Upper lobe of left lung (tissue), 4 donors: Measurements from ENCODE around the gene MAPK8IP1.

Experiments
- POLR2A ChIP-seq, 4 donors: fragments of 450-650 bp; IDR thresholded peaks; one replicate each; pipeline ENCODE4 v1.5.1; 2016 to 2017; ENCODE audit warnings: antibody characterized with exemption in 4 of 4, mild to moderate bottlenecking in 2 of 4
- TF ChIP-seq, protein P1 (sequence below), 6 experiments: fragments of 450-650 bp in 4 of 6; fragments of 200-600 bp in 2 of 6; sonication (generic) in 2 of 6; IDR thresholded peaks; one replicate each; pipeline ENCODE4 v1.5.1; 2016 to 2019; ENCODE audit warnings: antibody characterized with exemption in 6 of 6

DNA sequence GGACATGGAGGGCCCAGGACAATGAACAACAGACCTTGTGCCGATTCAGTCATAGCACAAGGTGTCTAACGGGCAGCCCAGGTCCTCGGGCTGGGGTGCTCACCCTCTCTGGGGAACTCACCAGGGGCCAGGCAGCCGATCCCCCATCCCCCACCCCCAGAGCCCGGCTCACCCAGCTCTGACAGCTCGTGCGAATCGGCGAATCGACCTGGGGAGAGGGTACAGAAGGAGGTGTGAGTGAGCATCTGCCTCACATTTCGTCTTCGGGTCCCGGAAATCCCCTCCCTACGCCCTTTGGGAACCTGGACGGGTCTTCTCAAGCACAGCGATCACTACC lies 31.8 kb downstream of the MAPK8IP1 start:
- TF ChIP-seq, protein P1, sequence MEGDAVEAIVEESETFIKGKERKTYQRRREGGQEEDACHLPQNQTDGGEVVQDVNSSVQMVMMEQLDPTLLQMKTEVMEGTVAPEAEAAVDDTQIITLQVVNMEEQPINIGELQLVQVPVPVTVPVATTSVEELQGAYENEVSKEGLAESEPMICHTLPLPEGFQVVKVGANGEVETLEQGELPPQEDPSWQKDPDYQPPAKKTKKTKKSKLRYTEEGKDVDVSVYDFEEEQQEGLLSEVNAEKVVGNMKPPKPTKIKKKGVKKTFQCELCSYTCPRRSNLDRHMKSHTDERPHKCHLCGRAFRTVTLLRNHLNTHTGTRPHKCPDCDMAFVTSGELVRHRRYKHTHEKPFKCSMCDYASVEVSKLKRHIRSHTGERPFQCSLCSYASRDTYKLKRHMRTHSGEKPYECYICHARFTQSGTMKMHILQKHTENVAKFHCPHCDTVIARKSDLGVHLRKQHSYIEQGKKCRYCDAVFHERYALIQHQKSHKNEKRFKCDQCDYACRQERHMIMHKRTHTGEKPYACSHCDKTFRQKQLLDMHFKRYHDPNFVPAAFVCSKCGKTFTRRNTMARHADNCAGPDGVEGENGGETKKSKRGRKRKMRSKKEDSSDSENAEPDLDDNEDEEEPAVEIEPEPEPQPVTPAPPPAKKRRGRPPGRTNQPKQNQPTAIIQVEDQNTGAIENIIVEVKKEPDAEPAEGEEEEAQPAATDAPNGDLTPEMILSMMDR (IDR thresholded peaks at IDR 0.05): no peak
- no peak for TF ChIP-seq POLR2A (IDR thresholded peaks at IDR 0.05)
